Chondrocyte (in vitro differentiated cells): ENCODE data around the gene AHSG. TPM values are rescaled to one million over a fixed set of nuclear protein-coding genes. Genes with fewer than 3 reads are reported as not detected.

Experiments used
- DNase-seq: peaks from one replicate; pipeline ENCODE4 v3.0.0; 2021; ENCODE audit warnings: mixed read lengths, low spot score
- H3K27ac Mint-ChIP-seq: one replicate; pipeline ENCODE4 v1.8.0; 2021; ENCODE audit warnings: mild to moderate bottlenecking, moderate library complexity, mixed read lengths; ENCODE audit not compliant: unreplicated experiment
- H3K27me3 Mint-ChIP-seq: 2 replicates; pipeline ENCODE4 v1.8.0; 2021; ENCODE audit warnings: low read depth, mixed read lengths
- H3K36me3 Mint-ChIP-seq: 2 replicates; pipeline ENCODE4 v1.8.0; 2021; ENCODE audit warnings: low read depth, mixed read lengths
- H3K4me1 Mint-ChIP-seq: 2 replicates; pipeline ENCODE4 v1.8.0; 2021; ENCODE audit warnings: low read depth, mild to moderate bottlenecking, mixed read lengths
- H3K4me3 Mint-ChIP-seq: one replicate; pipeline ENCODE4 v1.8.0; 2021; ENCODE audit warnings: mild to moderate bottlenecking, moderate library complexity, mixed read lengths; ENCODE audit not compliant: unreplicated experiment
- H3K9me3 Mint-ChIP-seq: 2 replicates; pipeline ENCODE4 v1.8.0; 2021; ENCODE audit warnings: low read depth, mixed read lengths
- CTCF ChIP-seq: fragments of 200-600 bp; sonication (generic); IDR thresholded peaks from 2 replicates; pipeline ENCODE4 v1.5.0; 2021; ENCODE audit warnings: antibody characterized with exemption, mild to moderate bottlenecking, moderate library complexity
- total RNA-seq: library from RNA; stranded (reverse); gene quantifications from 3 replicates; pipeline ENCODE4 v1.2.1, GENCODE V29; 2021

The AHSG gene
- total RNA-seq, 1 donor from 2014 or later, result not detected

- Mint-ChIP-seq H3K27me3 (no peaks in the 10 kb centered on the region), H3K9me3 (no peaks in the 10 kb centered on the region), H3K27ac (peak overlapping the region; percentile 92), H3K36me3 (peaks cover 3% of the 10 kb centered on the region), H3K4me3 (peak overlapping the region; percentile 88), H3K4me1 (peaks cover 42% of the 10 kb centered on the region)
- TF ChIP-seq CTCF, result no peak
- no peak for DNase-seq
Measured at GRCh38 chr3:186569779-186570095, 43.1 kb upstream of the AHSG start.

GRCh38 chr3:186570096-186570940 lies 42.5 kb upstream of the AHSG start, which contains the start of gene DNAJB11:
DNAJB11 (plus strand) TSS chr3:186570720; CDS start chr3:186570898, 178 bp downstream.
- no peak for TF ChIP-seq CTCF
- Mint-ChIP-seq H3K4me3 (peak within 1 kb of the TSS; percentile 88), H3K27me3 (no peaks in the 10 kb centered on the region), H3K4me1 (peaks cover 42% of the 10 kb centered on the region), H3K9me3 (no peaks in the 10 kb centered on the region), H3K36me3 (peaks cover 3% of the 10 kb centered on the region), H3K27ac (peak within 1 kb of the TSS; percentile 96)
- DNase-seq, result peak; percentile 99

GRCh38 chr3:186570941-186571643 lies 41.8 kb upstream of the AHSG start:
- no peak for DNase-seq
- H3K36me3 Mint-ChIP-seq, result peaks cover 9% of the 10 kb centered on the region
- peak overlapping the region; percentile 88 for H3K4me3 Mint-ChIP-seq
- H3K27ac Mint-ChIP-seq, result peak overlapping the region; percentile 96
- no peak for TF ChIP-seq CTCF
- peaks cover 40% of the 10 kb centered on the region for H3K4me1 Mint-ChIP-seq
- H3K9me3 Mint-ChIP-seq, result no peaks in the 10 kb centered on the region
- no peaks in the 10 kb centered on the region for H3K27me3 Mint-ChIP-seq

GRCh38 chr3:186571644-186572013 lies 41.2 kb upstream of the AHSG start:
- Mint-ChIP-seq H3K4me3 (peak overlapping the region; percentile 88), H3K27me3 (no peaks in the 10 kb centered on the region), H3K36me3 (peaks cover 11% of the 10 kb centered on the region), H3K27ac (peak overlapping the region; percentile 96), H3K4me1 (peaks cover 35% of the 10 kb centered on the region), H3K9me3 (no peaks in the 10 kb centered on the region)
- no peak for DNase-seq
- TF ChIP-seq CTCF, result no peak

- H3K36me3 Mint-ChIP-seq, result peaks cover 26% of the 10 kb centered on the region
- no peak overlapping the region for H3K27ac Mint-ChIP-seq
- no peak overlapping the region for H3K4me3 Mint-ChIP-seq
- no peak for TF ChIP-seq CTCF
- H3K27me3 Mint-ChIP-seq, result no peaks in the 10 kb centered on the region
- DNase-seq, result no peak
- no peaks in the 10 kb centered on the region for H3K4me1 Mint-ChIP-seq
- no peaks in the 10 kb centered on the region for H3K9me3 Mint-ChIP-seq
Measured at GRCh38 chr3:186577521-186577920, 35.3 kb upstream of the AHSG start.
